ENCODE measurements around the gene MINDY4.
A peak's percentile ranks its signal among the peaks of the same experiment; 100 is the strongest.

The MINDY4 gene

GRCh38 chr7:30776971-30777370, 5.8 kb downstream of the MINDY4 start:
- FAIRE-seq = no peak

- FAIRE-seq = no peak
Measured at GRCh38 chr7:30778255-30779025, 7.2 kb downstream of the MINDY4 start.

GRCh38 chr7:30779574-30779973, 8.4 kb downstream of the MINDY4 start:
- FAIRE-seq = no peak

GRCh38 chr7:30780941-30781340, 9.7 kb downstream of the MINDY4 start:
- no peak for FAIRE-seq

GRCh38 chr7:30782690-30783089, 11.5 kb downstream of the MINDY4 start:
- FAIRE-seq = no peak

- FAIRE-seq = no peak
Measured at GRCh38 chr7:30785786-30786185, 14.6 kb downstream of the MINDY4 start.

GRCh38 chr7:30787486-30787885, 16.3 kb downstream of the MINDY4 start:
- no peak for FAIRE-seq

GRCh38 chr7:30788640-30789333, 17.6 kb downstream of the MINDY4 start:
- FAIRE-seq = no peak

GRCh38 chr7:30789334-30789711, 18.1 kb downstream of the MINDY4 start:
- no peak for FAIRE-seq

GRCh38 chr7:30790356-30790755, 19.1 kb downstream of the MINDY4 start:
- no peak for FAIRE-seq

- FAIRE-seq = no peak
Measured at GRCh38 chr7:30791114-30791513, 19.9 kb downstream of the MINDY4 start.

- FAIRE-seq = no peak
Measured at GRCh38 chr7:30795161-30795948, 24.1 kb downstream of the MINDY4 start.

GRCh38 chr7:30796105-30796869, 25.1 kb downstream of the MINDY4 start:
- FAIRE-seq = no peak

- FAIRE-seq = no peak
Measured at GRCh38 chr7:30797176-30798040, 26.2 kb downstream of the MINDY4 start.

GRCh38 chr7:30799206-30799975, 28.2 kb downstream of the MINDY4 start:
- FAIRE-seq = no peak

GRCh38 chr7:30799976-30800661, 28.9 kb downstream of the MINDY4 start:
- no peak for FAIRE-seq

- peak; percentile 55 for FAIRE-seq
Measured at GRCh38 chr7:30800785-30801252, 29.6 kb downstream of the MINDY4 start.

- no peak for FAIRE-seq
Measured at GRCh38 chr7:30802812-30803211, 31.6 kb downstream of the MINDY4 start.

- no peak for FAIRE-seq
Measured at GRCh38 chr7:30804078-30804661, 33.0 kb downstream of the MINDY4 start.

Measured in A204.1 (cell line).